ENCODE results near the gene ST6GALNAC3.
"Not testable (repeated sequence)": the region's sequence is repeated elsewhere in the genome, so short reads cannot be mapped to it uniquely, and the experiment has no call there.

ST6GALNAC3 gene

DNA sequence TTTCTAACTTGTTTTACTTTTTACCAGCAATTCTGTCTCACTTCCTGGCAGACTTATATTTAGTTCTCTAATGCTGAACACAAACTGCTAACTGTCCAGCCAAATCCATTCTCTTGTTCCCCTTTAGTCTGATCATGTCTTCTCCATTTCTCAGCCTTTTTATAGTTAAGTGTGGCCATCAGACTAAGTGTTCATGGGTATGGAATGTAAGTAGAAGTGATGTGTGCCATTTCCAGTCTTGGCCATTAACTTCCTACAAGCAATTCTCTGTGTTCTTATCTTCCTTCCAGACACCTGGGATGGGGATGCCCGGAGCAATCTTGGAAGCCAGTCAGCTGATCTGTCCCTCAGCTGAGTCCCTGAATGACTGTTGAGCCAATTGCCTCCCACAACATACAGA lies 165.8 kb downstream of the ST6GALNAC3 start:
- no peak for DNase-seq (ENCODE audit: low read depth in 2 of 2, low spot score in 1 of 2)

DNA sequence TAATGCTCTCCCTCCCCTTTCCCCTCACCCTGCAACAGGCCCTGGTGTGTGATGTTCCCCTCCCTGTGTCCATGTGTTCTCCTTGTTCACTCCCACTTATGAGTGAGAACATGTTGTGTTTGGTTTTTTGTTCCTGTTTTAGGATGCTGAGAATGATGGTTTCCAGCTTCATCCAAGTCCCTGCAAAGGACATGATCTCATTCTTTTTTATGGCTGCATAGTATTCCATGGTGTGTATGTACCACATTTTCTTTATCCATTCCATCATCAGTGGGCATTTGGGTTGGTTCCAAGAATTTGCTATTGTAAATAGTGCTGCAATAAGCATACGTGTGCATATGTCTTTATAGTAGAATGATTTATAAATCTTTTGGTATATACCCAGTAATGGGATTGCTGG lies 168.0 kb downstream of the ST6GALNAC3 start:
- not testable (repeated sequence) for DNase-seq (ENCODE audit: low read depth in 2 of 2, low spot score in 1 of 2)

DNA sequence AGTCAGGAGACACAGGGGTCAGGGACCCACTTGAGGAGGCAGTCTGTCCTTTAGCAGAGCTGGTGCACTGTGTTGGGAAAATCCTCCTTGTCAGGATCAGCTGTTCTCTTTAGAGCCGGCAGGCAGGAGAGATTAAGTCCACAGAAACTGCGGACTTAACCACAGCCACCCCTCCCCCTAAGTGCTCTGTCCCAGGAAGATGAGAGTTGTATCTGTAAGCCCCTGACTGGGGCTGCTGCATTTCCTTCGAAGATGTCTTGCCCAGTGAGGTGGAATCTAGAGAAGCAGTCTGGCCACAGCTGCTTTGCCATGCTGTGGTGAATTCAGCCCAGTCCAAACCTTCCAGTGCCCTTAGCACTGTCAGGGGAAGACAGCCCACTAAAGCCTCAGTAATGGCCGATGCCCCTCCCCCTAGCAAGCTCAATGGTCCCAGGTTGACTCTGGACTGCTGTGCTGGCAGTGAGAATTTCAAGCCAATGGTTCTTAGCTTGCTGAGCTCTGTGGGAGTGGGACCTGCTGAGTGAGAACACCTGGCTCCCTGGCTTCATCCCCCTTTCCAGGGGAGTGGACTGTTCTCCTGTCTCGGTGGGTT lies 172.8 kb downstream of the ST6GALNAC3 start:
- no peak for DNase-seq (ENCODE audit: low read depth in 2 of 2, low spot score in 1 of 2)

GRCh38 chr1:76250271-76250670 lies 175.7 kb downstream of the ST6GALNAC3 start:
- DNase-seq (ENCODE audit: low read depth in 2 of 2, low spot score in 1 of 2): no peak

DNA sequence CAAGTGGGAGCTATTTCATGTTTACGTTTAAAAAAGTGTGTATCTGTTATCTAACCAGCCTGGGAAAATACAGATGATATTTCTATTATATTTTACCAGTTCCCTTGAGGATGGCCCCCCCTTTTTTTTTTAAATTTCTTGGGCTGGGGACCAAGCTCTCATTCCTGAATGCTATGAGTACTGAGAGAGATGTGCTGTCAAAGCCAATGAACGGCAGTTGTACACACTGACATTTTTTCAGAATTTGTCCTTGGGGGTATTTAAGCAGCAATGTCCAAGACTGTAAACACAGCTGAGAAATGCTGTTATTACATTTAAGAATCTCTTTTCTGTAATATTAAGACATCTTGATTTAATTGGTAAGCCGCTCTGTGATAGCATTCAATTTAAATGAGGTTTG lies 177.9 kb downstream of the ST6GALNAC3 start:
- no peak for DNase-seq (ENCODE audit: low read depth in 2 of 2, low spot score in 1 of 2)

DNA sequence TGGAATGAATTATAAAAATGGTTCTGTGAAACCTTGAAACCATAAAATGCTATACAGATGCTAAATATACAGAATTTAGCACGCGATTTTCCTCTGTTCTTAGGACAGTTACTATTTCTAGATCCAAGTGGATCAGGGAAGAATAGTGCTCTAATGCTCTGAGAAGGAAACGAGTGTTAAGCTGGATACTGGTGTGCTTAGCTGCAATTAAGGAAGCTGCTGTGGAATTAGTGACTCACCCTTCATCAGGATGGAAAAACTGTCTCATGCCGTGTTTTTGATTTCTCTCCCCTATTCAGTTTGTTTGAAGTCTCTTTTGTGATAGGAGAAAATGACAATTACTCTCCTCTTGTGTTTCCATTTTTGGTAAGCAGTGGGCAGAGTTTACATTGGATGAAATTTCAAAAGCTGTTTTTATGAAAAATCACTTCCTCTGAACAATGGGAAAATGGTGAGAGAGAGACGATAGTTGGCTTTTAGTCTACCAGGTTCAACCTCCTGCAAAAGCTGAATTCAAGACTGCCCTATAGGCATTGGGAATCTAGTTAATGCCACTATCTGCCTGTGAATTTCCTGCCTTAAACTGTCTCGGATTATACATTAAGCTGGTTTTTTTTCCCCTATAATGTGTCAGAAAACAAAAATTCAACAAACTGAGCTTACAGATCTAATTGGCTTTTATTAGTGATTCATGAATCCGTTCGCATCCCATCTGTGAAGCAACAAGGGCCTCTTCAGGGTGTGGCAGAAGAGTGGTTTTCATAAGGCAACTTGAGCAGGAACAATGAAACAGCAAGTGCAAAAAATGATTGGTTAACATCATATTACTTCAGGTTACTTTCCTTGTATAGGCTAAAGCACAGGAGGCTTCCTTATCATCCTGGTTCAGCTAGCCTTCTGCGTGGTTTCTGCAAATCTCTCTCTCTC lies 179.8 kb downstream of the ST6GALNAC3 start:
- DNase-seq (ENCODE audit: low read depth in 2 of 2, low spot score in 1 of 2): no peak

DNA sequence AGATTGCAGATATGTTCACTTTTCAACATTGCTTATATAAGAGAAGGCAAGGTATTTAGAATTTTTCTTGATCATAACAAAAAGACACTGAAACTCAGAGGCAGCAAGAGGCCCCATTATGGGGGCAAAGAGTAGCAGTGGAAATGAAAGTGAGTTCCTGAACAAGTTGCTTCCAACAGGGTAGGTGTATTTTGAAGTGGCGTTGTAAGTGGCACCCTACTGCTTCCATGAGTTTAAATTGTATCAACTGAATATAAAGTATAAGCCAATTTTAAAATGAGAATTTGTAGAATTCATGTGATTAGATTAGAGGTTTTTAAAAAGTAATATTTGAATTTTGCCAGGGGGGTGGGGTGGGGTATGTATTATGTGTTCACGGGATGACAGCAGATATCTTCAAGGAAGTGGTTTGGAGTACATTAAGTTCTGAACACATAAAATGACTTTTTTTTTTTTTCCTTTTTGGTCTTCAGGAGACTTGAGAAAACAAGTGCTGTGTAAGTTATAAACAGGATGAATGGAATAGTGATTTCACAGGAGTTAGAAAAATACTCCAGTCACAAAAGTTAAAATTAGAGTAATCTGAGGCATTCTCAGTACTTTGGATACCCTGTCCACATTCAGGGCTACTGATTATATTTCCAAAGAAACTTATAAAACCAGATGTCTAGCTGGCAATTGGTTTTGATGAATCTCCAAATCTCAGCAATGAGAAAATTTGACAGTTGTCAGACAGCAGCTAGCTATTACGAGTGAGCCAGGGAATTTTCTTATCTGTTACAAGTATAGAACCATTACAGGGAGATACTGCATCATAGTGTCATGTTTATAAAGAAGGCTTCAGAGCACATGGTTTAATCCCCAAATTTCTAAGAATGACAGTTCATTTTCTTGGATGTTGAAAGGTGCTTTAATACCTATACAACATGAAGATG lies 182.0 kb downstream of the ST6GALNAC3 start:
- DNase-seq (ENCODE audit: low read depth in 2 of 2, low spot score in 1 of 2): no peak

DNA sequence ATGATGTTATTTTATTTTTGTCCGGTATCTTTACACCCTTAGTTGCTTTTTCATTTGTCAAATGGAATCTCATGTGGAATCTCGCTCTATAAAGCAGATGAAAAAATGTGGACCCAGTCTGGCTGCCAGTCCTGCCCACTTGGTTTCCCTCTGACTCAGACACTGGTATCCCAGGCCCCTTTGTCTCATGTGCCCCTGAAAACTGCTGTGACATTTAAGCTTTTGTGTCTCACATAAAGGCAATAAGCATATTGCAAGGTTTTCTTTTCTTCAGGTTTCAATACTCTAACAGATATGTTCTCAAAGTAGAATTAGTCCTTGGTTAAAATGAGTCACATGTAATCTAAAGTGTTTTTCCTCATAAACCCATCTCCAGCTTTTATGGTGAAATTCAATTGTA lies 183.3 kb downstream of the ST6GALNAC3 start:
- no peak for DNase-seq (ENCODE audit: low read depth in 2 of 2, low spot score in 1 of 2)

- DNase-seq (ENCODE audit: low read depth in 2 of 2, low spot score in 1 of 2): no peak
These were observed 184.7 kb downstream of the ST6GALNAC3 start for GRCh38 chr1:76259270-76259669.

GRCh38 chr1:76260279-76260678 lies 185.7 kb downstream of the ST6GALNAC3 start:
- DNase-seq (ENCODE audit: low read depth in 2 of 2, low spot score in 1 of 2): no peak

DNA sequence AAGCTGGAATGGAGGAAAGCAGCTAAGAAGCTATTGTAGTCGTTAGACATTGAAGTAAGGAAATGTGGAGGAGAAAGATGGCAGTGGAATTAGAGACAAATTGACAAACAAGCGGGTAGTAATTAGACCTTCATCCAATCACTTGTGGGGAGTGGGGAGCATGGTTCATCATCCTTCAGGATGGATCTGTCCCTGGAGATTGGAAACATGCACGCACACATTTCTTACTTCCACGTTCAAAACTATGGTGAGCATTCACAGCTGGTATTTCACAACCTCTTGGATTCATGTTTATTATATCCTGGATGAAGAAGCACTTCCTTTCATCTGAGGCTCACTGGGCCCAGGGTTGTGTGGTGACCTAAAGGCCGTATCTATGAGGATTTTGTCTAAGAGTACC lies 188.1 kb downstream of the ST6GALNAC3 start:
- no peak for DNase-seq (ENCODE audit: low read depth in 2 of 2, low spot score in 1 of 2)

GRCh38 chr1:76264642-76265041 lies 190.1 kb downstream of the ST6GALNAC3 start:
- DNase-seq (ENCODE audit: low read depth in 2 of 2, low spot score in 1 of 2): no peak

DNA sequence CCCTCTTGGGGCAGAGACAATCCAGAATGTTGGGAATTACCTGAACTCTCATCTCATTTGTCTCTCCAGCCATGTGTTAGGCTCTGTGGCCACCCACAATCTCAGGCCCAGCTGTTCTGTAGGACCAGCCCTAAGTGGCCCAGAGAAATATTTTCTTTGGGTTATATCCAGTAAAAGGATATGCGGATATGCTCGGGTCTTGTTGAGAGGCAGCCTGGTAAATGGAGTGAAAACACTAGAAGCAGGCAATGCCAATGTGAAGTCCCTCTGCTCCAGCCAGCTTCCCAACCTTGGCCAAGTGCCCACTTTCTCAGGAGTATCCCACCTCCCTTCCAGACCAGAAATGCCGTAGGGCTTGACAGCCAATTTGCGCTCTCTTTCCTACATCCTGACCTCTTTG lies 192.2 kb downstream of the ST6GALNAC3 start:
- no peak for DNase-seq (ENCODE audit: low read depth in 2 of 2, low spot score in 1 of 2)

- DNase-seq (ENCODE audit: low read depth in 2 of 2, low spot score in 1 of 2): no peak
These were observed 193.1 kb downstream of the ST6GALNAC3 start for GRCh38 chr1:76267631-76268030.

- DNase-seq (ENCODE audit: low read depth in 2 of 2, low spot score in 1 of 2): no peak
These were observed 193.8 kb downstream of the ST6GALNAC3 start for GRCh38 chr1:76268341-76268740.

GRCh38 chr1:76269155-76269554 lies 194.6 kb downstream of the ST6GALNAC3 start:
- no peak for DNase-seq (ENCODE audit: low read depth in 2 of 2, low spot score in 1 of 2)

DNA sequence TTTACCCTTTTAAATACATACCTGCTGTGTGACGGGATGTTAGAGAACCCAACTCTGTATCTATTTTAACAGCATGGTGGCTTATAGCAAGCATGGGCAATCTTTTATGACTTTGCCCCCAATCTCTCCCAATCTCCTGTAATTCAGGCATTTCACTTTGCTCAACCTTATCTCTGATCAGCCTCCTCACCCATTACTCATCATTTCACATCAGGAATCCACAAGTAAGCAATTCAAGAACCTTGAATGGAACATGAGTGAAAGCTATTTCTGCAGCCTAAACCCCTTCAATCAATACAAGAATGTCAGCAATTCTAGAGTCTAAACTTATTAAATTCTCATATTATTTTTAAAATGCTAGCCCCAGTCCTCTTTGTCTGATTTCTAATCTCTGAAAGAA lies 199.8 kb downstream of the ST6GALNAC3 start:
- DNase-seq (ENCODE audit: low read depth in 2 of 2, low spot score in 1 of 2): no peak

DNA sequence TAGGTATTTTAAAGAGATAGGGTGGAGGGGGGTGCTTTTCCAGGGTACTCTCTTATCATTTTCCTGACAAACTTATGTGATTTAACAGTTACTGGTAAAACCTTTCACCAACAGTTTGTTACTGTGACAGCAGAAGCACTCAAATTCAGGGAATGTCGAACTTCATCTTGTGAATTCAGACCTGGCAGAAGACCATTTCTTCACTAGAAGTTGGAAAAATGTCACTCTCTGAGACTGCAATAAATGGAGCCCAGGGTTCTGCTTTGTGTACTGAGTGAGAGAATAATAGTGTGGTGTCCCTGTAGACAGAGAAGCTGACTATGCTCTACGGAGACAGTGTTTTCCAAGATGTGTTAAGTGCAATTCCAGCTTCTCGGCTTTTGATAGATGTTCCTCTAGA lies 200.2 kb downstream of the ST6GALNAC3 start:
- no peak for DNase-seq (ENCODE audit: low read depth in 2 of 2, low spot score in 1 of 2)

GRCh38 chr1:76278711-76279100 lies 204.2 kb downstream of the ST6GALNAC3 start:
- DNase-seq (ENCODE audit: low read depth in 2 of 2, low spot score in 1 of 2): no peak

- no peak for DNase-seq (ENCODE audit: low read depth in 2 of 2, low spot score in 1 of 2)
These were observed 204.7 kb downstream of the ST6GALNAC3 start for GRCh38 chr1:76279101-76279748.

DNA sequence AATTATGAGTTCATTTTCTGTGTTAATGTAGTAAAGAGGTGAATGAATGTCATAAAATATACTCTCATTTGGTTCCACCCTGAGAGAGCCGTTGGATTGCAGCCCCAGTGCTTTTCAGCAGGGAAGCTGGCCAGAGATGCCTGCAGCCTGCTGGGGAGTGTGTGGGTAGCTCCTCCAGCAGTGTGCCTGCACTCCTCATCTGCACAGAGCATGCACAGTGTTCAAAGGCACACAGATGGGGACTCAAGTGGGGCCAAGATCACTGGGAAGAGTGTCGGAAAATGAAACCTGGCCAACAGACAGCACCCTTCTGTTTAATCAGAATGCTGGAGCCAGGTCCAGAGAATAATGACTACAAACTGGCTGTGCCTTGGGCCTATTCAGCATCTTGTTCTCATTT lies 206.8 kb downstream of the ST6GALNAC3 start:
- no peak for DNase-seq (ENCODE audit: low read depth in 2 of 2, low spot score in 1 of 2)
